Kidney tubule cell (primary cell): Measurements from ENCODE around the gene METTL1.
"Not testable (repeated sequence)": the region's sequence is repeated elsewhere in the genome, so short reads cannot be mapped to it uniquely, and the experiment has no call there.

Experiments
- DNase-seq: peaks from one replicate; pipeline ENCODE4 v3.0.0-alpha.2; 2018; ENCODE audit warnings: low spot score

The METTL1 gene

GRCh38 chr12:57771873-57772428 is at the start of gene METTL1:
Gene METTL1 (minus strand): TSS chr12:57772105. CDS start chr12:57772083, 22 bp downstream.
- peak; percentile 96 for DNase-seq

- not testable (repeated sequence) for DNase-seq
Observed at GRCh38 chr12:57821015-57821414, 49.1 kb upstream of the METTL1 start.

DNA sequence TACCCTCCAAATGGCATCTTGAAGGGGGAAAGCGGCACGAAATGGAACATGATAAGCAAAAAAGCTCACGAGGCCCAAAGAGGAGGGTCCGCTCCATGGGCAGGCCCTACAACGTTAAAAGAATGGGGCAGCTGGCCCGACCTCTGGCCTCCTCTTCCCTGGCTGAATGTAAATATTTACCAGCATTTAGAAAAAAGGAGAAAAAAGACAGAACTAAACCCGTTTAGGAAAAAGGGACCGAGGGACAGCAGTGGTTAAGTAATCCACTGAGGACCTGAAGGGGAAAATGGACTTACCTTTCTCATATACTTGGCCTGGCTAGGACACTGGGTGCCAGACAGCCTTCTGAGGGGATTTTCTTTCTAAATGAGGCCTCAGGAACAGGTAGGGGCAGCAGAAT is 48.2 kb upstream of the METTL1 start:
- DNase-seq, result not testable (repeated sequence)

GRCh38 chr12:57817990-57818331 is 46.1 kb upstream of the METTL1 start:
- not testable (repeated sequence) for DNase-seq

- no peak for DNase-seq
Observed at GRCh38 chr12:57817261-57817989, 45.5 kb upstream of the METTL1 start.

DNA sequence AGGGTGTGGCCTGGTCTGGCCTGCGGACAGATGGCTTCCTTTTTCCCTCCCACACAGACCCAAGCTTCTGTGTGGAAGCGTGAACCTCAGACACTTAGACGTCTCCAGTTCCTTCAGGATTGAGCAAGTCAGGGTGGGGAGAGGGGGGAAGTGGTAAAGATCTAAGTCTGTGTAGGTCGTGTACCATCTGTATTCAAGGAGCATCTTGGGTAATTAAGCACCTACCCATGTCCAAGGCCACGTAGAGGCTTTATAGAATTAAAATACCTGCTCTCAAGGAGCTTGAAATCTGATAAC is 44.9 kb upstream of the METTL1 start:
- no peak for DNase-seq

DNA sequence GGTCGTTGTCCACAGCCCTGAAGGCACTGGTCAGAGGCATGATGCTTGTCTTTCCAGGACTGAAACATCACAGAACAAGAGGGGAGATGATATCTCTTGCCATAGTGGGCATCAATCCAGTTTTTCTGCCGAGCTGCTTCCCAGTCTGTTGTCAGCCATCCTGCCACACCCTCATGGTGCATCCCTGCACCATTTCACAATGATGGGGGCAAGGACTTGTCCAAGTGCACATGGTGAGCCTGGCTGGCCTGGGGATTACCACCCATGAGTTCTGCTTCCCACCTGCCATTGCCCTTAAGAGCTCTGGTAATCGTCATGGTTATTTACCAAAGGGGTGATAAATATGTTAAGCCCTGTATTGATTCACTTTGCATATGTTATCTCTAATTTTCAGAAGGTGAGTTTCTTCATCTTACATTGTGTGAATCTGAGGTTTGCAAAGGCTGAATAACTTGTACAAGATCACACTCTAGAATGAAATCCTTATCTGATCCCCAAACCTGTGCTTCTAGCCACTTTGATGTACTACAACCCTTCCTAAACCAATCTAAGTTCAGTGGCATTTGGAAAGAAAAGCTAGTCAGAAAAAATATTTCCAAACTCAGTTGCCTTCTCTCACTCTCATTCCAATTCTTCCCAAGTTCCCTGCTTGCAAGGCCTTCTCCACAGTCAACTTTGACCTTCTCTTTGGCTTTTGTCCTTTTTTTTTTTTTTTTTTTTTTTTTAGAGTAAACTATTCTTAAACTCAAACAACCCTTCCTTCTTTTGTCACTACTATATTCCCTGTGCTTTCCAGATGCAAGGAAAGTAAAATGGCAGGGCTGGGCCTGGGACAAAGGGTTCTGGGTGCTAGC is 44.3 kb upstream of the METTL1 start:
- no peak for DNase-seq

- no peak for DNase-seq
Observed at GRCh38 chr12:57815177-57816000, 43.5 kb upstream of the METTL1 start.

- no peak for DNase-seq
Observed at GRCh38 chr12:57813971-57814772, 42.3 kb upstream of the METTL1 start.

GRCh38 chr12:57813111-57813970 is 41.4 kb upstream of the METTL1 start:
- no peak for DNase-seq

GRCh38 chr12:57811028-57811755 is 39.3 kb upstream of the METTL1 start:
- no peak for DNase-seq

DNA sequence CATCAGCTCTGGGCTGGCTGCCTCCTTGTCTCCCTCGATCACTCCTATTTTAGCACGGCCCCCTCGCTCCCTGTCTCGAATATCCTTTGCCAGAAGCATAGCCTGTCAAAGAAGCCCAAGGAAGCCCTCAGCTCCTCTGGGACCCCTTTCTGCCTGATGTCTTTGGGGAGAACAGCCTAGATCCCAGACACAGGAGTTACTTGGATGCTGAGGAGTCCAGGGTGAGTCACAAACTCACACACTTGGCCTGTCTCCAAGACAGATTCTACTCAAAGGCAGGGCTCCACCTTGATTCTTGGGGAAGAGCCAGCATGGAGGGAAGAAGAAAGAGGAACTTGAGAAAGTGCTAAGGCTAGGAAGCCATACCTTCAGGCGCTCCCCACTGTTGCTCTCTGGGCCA is 38.5 kb upstream of the METTL1 start:
- DNase-seq, result peak; percentile 79

GRCh38 chr12:57809425-57809824 is 37.5 kb upstream of the METTL1 start:
- no peak for DNase-seq

DNA sequence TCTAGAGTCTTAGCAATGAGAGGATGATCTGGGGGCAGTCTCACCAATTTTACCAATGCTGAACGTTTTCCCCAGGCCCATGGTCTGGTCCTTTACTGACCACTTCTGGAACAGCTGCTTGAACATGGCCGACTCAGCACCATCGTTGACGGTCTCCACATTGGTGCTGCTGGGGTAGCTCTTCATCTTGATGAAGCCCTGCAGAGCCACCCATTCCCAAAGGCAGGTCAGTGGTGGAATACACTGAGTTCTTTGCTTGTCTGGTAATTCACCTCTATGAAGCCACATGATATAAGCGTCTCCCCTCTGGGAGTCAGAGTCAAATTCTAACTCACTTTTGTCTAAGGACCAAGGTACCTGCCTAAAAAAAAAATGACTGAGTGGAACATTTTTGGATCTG is 36.4 kb upstream of the METTL1 start:
- DNase-seq, result no peak

DNA sequence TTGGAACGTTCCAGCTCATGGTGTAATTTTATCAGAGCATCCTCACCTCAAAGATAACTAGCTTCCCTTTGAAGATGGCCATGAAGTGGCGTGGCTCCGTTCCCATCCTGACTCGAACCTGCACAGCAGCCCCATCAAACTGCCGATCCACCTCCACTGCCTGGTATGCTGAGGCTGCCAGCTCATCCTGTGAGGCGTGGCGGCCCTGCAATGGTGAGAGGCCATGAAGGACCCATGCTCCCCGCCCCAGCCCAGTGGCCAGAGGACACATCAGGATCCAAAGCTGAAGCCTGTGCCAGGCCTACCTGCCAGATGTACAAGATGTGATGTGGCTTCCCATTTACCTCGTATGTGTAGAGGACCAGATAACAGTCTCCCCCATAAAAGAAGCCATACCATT is 35.4 kb upstream of the METTL1 start:
- DNase-seq, result no peak

DNA sequence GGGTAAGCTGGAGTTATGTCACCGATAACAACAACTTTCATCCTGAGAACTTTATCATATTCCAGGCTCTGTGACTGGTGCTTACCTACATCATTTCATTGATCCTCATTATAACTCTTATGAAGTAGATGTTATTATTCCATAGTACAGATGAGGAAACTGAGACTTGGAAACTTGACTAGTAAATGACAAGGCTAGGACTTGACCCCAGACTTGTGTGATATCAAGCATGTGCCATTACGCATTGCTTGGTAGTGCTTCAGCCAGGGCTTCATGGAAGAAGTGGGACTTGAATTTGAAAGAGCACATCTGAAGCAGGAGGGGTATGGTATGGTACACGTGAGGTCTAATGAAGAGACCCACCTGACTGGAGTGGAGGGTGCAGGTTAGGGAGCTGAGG is 34.8 kb upstream of the METTL1 start:
- DNase-seq, result no peak

- DNase-seq, result peak; percentile 44
Observed at GRCh38 chr12:57803319-57803893, 31.5 kb upstream of the METTL1 start.

- no peak for DNase-seq
Observed at GRCh38 chr12:57802607-57803006, 30.7 kb upstream of the METTL1 start.

- DNase-seq, result no peak
Observed at GRCh38 chr12:57800965-57801364, 29.1 kb upstream of the METTL1 start.

- peak; percentile 25 for DNase-seq
Observed at GRCh38 chr12:57797933-57798332, 26.0 kb upstream of the METTL1 start.
